Fibroblast of gingiva (primary cell): ENCODE results near the gene EFNA3.
"Not testable (repeated sequence)": the region's sequence is repeated elsewhere in the genome, so short reads cannot be mapped to it uniquely, and the experiment has no call there.

Experiments used
- DNase-seq: peaks from one replicate; pipeline ENCODE4 v3.0.0-alpha.2; 2011; ENCODE audit warnings: low read depth

Gene EFNA3

DNA sequence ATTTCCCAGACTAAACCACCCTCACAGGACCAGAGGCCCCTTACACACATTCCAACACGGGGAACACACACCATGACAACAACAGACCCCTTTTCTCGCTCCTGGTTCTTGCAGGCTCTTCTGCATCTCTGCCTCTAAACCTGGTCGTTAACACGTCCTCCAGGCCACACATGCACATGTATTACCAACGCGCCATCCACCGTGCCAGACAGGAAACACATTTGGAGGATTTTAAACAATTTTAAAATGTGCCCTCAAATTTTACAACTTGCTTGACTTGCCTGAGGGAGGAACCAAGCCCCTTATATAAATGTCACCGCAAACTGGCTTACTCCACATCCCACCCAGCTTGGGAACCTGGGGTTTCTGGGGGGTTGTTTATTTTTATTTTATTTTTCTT is 32.2 kb downstream of the EFNA3 start:
- DNase-seq = no peak

DNA sequence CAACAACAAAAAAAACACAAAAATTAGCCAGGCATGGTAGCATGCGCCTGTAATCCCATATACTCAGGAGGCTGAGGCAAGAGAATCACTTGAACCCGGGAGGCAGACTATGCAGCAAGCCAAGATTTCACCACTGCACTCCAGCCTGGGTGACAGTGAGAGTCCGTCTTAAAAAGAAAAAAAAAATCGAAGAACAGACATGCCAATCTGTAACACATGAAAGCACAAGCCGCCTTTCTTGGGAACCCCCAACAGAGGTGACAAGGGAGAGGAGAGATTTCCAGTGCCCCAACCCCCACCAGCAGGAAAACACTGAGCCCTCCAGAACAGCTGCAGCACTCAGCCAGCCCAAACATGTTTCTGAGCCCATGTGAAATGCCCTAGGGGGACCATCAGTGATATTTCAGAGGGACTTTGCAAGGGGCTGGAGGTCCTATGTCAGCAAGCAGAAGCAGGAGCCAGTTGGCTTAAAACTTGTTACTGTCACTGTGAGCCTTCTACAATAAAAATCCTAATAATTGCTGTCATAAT is 34.9 kb downstream of the EFNA3 start:
- DNase-seq = no peak

DNA sequence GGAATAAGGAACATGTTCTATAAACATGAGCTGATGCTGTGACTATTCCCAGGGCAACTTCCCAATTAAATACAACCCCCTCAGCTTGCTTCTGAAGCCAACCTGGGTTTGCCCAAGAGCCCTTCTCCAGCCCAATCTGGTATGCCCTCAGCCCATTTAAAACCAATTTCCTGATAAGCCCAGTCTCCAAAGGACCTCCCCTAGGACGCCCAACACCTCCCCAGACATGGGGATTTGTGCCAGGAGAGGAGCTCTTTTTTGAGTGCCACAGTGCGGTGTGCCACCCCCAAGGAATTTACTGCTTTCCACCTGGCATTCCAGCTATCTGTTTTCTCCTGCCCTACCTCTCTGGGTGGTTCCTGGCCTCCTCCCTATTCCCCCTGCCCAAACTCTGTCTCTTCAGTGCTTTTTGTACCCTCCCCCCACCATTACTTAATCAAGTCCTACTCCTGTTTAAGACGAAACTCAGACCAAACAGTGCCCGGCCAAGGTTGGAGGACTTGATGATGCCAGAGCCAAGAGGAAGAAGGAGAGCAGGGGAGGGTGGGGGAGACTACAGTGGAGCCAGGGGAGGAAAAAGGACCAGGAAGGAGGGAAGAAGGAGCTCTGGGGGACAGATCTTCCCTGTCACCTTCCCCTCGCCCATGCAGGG is 37.6 kb downstream of the EFNA3 start:
- no peak for DNase-seq

DNA sequence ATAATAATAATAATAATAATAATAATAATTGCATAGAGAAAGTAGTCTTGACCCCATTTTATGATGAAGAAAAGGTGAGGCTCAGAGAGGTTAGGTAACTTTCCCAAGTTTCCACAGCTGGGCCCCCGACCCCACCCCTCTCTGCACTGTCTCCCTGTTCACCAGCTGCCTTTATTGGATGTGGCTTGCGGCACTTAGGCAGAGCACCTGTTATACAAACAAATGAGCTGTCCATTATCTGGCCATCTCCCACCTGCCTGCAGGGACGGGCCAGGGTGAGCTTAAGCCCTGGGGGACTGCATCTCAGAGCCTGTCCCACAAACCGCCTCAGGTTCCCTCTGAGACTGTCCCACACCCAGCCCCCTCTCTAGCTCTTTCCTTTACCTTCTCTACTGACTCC is 39.0 kb downstream of the EFNA3 start:
- no peak for DNase-seq

DNA sequence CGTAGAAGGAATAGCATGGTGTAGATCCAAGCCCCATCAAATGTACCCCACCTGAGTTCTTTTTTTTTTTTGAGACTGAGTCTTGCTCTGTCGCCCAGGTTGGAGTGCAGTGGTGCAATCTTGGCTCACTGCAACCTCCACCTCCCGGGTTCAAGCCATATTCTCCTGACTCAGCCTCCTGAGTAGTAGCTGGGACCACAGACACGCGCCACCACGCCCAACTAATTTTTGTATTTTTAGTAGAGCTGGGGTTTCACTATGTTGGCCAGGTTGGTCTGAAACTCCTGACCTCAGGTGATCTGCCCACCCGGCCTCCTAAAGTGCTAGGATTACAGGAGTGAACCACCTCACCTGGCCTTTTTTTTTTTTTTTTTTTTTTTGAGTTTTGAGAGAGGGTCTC is 39.5 kb downstream of the EFNA3 start:
- not testable (repeated sequence) for DNase-seq

DNA sequence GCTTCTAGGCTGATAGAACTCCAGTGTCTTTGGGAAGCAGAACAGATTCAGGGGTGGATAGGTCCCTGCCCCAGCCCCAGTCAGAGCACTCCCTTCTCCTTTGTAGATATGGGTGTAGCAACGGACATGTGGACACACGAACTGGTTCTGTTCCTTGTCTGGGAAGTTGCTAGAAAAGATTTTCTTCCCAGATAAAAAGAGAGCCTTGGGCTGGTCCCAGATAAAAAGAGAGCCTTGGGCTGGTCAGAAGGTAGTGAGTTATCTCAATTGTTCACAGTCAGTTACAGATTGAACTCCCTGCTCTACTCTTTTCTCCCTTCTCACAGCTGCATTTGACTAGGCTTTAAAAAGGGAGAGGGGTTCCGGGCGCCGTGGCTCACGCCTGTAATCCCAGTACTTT is 41.6 kb downstream of the EFNA3 start:
- DNase-seq = no peak

DNA sequence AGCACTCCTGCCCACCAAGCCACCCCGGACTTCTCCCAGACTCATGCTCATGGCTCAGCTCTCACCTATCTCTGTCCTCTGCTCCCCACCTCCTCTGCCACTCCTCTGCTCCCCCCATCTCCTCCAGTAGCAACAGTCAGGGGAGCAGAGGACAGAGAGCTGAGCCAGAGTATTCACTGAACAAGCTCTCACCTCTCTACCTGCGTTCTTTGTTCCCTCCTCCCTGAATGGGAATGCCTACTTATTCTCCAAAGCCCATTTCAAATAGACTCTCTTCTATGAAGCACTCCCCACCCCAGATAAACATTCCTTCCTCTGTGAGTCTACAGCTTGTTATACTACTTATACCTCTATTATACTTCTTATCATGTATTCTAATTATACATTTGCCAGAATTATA is 42.6 kb downstream of the EFNA3 start:
- DNase-seq = no peak

DNA sequence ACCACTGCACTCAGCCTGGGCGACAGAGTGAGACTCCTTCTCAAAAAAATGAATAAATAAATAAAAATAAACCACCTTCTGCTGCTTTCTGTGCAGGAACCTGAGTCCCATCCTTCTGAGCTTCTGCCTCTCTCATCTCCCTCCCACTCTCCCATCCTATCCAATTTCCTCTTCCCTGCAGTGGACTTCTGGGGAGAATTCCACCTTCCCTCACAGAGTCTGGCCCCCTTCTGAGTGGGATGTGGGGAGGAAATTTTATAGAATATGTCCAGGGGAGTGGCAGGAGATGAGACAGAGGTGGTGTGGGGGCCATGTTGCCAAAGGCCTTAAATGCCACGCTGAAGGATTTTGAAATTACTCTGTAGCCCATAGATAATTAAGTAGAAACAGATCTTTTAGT is 43.7 kb downstream of the EFNA3 start:
- DNase-seq = no peak

DNA sequence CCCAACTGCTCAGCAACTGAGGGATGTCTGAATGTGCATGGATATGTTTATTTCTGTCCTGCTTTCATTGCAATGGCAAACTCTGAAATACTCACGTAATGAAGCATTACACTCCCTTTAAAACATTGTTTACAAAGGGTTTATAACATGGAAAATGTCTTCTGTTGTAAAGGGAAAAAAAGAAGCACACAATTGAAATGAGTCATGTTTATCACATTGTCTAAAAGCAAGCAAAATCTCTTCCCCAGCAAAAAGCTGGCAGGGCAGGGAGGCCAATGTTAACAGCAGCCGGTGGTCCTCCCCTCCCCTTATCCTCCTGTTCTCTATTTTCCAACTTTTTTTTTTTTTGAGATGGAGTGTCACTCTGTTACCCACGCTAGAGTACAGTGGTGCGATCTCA is 45.2 kb downstream of the EFNA3 start:
- no peak for DNase-seq

DNA sequence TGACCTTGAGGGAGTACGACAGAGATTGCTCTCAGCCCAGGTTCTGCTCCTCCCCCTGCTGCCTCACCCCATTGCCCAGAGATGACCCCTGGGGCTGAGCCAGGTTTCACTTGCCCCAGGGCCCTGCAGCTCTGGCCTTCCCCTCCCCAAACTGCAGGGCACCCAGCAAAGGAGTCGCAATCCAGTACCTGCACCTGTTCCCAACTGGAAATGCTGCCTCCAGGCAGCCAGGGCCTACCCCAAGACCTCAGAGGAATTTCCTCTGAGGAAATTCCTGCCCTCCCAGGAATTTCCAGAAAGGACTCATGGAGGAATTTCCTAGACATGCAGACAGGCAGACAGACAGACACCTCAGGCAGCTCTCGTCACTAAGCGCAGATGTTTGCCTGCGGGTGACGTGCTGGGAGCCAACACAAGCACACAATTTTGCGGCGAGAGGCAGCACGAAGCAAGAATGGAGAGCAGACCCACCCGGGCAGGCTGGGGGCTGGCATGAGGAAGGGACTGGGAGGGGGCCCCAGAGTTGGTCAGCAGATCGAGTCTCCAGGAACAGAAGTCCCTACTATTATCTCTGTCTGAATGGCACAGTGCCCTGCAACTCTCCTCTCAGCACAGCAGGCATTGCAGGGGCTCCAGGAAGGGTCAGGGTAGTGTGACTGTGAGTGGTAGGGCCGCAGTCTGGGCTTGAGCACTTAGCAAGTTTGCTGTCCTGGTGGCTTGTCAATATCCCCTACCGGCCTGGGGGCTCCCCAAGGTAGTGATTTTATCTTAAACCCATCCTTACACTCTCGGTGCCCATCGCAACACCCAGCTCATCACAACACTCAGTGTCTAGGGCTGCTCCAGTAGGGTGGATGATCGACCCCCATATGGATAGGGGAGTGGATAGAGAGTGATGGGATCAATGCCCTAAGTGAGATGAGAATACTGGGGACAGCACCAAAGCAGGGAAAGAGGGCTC is 46.1 kb downstream of the EFNA3 start:
- DNase-seq = no peak

DNA sequence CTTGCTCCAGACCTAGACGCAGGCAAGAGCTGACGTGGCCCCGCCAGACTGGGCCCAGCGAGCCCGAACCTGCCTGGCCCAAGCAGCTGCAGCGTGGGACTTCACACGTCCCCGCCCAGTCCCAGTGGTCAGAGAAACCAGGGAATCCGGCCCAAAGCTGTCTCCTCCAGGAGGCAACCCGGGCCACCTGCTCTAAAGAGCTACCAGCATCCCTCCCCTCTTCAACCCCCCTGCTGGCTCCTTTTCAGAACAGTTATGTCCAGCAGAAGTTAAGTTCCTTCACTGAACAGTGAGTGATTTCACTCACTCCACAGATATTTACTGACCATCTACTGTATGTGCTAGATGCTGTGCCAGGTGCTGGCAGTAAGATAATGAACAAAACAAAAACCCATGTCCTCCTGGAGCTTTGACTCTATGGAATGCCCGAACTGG is 46.9 kb downstream of the EFNA3 start:
- no peak for DNase-seq

DNA sequence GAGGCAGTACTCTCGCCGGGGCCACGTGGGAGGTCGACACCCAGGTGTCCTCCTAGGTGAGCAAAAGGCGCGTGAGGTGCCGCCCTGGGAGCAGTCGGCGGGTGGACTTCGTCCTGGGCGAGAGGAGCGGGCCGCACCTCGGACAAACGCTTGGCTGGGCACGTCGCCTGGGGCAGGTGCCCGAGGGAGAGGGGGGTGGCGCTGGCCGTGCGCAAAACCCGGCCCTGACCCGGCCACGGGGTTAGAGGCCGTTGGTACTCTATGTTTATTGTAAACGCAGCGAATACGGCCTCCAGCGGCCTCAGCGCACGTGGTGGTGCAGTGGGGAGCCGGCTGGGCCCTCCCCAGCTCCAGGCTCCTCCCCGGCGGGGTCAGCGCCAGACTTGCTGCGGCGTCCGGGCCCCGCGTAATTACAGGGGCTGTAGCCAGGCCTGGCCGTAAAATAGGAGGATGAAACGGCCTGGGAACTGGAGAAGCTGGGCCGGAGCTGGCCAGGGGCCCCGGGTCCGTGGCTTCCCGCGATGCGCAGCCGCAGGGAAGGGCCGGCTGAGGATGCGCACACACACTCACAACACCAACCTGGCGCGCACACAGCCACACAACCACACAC is 47.4 kb downstream of the EFNA3 start:
- peak; percentile 30 for DNase-seq

DNA sequence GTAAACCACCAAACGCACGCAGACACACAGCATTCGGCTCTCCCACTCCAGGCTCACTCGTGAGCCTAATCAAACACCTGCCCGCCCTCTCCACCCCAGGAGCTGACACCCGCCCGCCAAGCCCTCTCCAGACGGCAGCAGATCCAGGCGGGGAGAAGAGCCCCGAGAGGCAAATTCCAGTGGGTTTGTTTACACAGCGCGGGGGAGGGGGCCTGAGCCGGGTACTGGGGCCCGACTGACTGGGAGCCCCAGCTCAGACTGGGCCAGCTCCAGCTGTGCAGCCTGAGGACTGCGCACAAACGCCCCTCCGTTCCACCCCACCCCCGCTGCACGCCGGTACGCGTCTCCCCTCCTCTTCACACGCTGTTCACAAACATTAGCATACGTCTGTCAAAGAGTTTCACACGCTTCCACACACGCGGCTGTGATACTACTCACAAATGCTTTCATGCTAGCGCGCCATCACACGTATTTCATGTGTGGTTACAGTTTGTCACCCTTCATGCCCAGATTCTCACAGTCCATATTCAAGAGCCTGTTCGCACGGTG is 48.0 kb downstream of the EFNA3 start:
- no peak for DNase-seq

DNA sequence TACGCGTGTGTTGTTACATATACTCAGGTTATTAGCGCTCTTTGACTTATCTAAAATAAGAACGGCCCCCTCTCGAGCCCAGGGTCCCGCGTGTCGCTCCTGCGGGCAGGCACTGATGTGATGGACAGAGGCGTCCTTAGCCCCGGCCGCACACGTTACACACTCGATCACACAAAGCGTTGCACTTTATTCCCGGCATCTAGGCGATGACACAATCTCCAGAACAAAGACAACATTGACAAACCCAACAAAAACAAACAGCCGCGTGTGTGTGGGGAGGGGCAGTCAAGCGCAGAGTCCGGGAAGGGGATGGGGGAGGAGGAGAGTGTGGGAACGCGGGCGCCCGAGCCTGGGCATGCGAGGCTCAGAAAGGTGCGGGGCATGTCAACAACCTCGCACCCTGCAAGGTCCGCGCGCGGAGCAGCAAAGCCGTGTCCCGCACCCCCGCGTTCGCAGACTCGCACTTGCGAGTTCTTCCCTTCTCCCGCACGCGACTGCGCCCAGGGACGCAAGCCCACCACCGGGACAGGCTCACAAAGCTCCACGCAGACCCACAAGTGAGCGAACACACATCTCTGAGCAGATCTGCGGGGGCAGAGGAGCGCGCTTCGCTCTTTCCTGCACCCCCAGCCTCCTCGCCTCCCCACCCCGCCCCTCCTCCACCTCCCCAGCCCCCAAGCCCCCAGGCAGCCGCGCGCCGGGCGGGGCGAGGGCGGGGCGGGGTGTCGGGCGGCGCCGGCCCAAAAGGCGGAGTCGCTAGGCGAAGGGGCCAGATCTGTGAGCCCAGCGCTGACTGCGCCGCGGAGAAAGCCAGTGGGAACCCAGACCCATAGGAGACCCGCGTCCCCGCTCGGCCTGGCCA is 48.7 kb downstream of the EFNA3 start, which contains the start of gene EFNA1:
Gene EFNA1, plus strand, starts transcription at position 772 of the 862 bp plus-strand sequence. CDS start 102 bp downstream, outside the sequence.
- DNase-seq = peak; percentile 71

DNA sequence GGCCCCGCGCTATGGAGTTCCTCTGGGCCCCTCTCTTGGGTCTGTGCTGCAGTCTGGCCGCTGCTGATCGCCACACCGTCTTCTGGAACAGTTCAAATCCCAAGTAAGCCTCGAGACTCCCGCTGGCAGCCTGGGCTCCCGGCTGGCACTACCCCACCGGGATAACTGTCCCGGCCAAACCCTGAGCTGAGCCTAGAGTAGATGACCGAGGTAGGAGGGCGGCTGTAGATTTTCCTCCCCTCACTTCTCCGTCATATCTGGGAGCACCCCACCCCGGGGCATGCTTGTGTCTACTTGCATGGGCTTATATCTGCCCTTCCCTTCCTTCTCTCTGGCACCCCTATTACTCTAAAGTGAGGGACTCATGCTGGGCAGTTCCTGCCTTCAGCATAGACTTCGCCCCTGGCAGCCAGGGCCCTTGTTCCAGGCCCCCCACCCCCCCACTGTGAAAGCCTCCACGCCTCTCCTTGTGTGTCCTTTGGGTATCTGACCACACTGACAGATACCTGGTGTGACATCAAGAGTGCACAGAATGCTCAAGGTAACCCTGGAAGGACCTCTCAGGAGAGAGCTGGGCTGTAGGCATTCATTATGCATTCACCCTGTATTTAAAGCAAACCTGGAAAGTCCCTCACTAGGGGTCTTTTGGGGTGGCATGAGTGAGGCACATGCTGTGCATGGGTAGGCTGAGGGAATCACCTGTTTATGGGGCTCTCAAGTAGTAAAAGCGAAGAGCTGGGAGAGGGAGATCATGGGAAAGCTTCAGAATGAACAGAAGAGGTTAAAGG is 49.5 kb downstream of the EFNA3 start:
- no peak for DNase-seq

DNA sequence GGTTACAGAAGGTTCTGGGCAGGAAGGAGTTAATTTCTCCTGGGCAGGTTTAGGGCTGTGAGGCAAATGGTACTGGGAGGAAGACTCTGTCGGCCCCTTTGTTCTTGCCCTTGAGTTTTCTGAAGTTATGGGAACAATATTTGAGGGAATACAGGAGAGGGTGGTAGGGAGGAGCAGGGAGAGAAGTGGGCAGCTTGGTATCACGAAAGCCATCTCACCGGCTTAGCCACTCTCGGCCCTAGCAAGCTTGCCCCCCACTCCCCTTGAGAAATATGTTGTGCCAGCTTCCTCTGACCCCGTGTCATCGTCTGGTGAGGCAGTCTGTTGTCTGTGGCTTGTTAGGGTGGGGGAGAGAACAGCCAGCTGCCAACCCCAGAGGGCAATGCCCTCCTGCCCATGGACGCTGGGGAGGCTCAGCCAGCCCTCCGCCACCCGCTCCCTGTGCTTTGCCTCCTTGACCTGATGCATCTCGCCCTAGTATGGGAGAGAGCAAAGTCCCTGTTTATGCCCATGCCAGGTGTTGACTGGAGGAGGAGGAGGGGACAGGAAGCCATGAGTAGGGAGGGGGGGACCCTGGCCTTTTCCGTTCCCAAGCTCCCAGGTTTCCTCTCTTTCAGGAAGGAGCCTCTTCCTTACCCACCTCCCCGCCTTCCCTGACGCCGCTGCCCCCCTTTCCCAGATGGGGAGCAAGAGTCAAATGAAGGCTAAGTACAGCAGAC is 50.3 kb downstream of the EFNA3 start:
- DNase-seq = no peak

DNA sequence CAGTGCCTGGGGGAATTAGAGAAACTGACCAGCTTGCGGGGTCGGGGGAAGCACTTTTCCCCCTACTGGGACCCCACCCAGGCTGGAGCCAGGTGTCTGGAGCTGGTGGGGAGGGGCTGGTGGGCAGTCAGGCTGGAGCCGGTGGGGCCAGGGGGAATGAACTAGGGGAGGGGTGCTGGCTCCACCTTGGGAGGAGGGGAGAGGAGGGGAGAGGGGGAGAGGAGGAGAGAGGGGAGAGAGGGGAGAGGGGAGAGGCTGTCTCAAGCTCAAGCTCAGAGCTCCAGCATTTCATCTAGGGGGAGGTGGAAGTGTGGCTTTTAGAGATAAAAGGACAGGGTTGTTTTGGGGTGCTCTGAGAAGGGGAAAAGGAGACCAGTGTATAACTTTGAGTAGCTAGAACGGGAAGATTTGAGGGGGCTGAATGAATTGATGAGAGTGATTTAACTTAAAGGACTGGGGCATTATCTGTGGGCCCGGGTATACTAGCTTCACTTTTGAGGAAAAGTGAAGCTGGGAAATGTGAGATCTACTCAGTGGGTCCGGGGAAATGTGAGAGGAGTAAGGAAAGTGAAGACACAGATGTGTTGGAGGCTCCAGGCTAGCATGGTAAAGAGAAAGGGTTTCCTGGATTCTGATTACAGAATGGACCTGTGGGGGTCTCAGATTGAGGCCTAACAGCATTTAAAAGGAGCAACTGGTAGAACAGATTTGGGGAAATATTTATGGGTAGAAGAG is 51.8 kb downstream of the EFNA3 start:
- no peak for DNase-seq

DNA sequence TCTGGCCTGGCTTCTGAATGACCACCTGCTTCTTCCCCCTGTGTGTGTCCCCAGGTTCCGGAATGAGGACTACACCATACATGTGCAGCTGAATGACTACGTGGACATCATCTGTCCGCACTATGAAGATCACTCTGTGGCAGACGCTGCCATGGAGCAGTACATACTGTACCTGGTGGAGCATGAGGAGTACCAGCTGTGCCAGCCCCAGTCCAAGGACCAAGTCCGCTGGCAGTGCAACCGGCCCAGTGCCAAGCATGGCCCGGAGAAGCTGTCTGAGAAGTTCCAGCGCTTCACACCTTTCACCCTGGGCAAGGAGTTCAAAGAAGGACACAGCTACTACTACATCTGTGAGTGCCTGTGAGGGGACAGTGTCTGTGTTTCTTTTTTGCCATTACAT is 52.6 kb downstream of the EFNA3 start:
- no peak for DNase-seq

DNA sequence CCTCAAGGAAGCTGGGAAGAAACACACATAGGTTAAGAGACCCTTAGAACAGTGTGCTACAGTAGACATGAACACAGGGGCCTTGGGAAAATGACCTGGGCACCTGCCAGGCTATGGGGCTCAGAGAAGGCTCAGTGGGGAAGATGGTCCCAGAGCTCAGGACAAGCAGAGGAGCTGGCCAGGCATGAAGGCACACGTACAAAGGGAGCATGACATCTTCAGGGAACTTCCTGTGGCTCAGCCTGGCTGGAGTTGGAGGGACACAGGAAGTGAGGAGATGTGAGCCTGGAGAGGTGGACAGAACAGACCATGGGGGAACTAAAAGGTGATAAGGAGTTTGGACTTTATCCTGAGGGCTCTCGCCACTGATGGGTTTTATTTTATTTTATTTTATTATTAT is 53.2 kb downstream of the EFNA3 start:
- no peak for DNase-seq
